Measurements from ENCODE around the gene FAM53B.

FAM53B gene

DNA sequence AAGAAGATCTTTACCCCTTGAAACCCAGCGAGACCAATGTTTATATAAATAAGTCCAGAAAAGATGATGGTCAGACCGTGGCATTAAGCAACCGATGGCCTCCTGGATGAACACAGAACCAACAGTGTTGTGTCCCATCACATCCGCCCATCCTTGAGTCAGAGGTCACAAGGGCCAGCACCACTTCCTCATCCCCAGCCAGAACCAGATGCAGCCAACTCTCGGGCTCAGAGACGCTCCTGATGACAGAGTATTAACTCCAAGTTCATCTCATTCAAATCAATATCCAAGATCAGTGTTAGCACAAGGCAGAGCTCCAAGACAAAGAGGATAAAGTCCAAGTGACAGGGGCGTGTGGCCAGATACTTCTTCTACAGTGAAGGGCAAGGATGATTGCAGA lies 63.5 kb downstream of the FAM53B start:
- H3K36me3 Mint-ChIP-seq (ENCODE audit: low read depth): peaks cover 67% of the 10 kb centered on the region
- DNase-seq: no peak
- no peak overlapping the region for H3K27ac Mint-ChIP-seq
- no peaks in the 10 kb centered on the region for H3K27me3 Mint-ChIP-seq
- H3K9me3 Mint-ChIP-seq: no peaks in the 10 kb centered on the region
- no peak overlapping the region for H3K4me3 Mint-ChIP-seq
- peaks cover 81% of the 10 kb centered on the region for H3K4me1 Mint-ChIP-seq (ENCODE audit: low read depth)

DNA sequence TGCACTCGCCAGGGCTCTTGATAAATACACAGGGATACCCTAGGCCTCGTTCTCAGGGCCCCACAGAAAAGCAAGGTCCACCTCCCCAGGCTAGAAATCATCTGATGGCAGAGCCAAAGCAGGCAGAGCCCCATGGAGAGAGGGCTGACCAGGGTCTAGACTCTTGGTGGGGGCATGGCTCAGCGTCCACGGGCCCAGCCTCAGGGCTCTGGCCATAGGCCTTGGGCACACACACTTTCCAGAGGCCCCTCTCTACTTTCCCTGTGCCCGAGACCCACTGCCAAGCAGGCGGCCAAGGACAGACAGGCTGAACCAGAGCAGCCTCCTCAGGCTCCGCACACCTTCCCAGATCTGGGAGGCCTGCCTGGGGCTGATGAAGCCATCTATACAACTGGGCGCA lies 64.8 kb downstream of the FAM53B start:
- DNase-seq: no peak
- no peaks in the 10 kb centered on the region for H3K27me3 Mint-ChIP-seq
- H3K9me3 Mint-ChIP-seq: no peaks in the 10 kb centered on the region
- peaks cover 82% of the 10 kb centered on the region for H3K4me1 Mint-ChIP-seq (ENCODE audit: low read depth)
- peaks cover 64% of the 10 kb centered on the region for H3K36me3 Mint-ChIP-seq (ENCODE audit: low read depth)
- no peak overlapping the region for H3K4me3 Mint-ChIP-seq
- H3K27ac Mint-ChIP-seq: peak overlapping the region; percentile 65

DNA sequence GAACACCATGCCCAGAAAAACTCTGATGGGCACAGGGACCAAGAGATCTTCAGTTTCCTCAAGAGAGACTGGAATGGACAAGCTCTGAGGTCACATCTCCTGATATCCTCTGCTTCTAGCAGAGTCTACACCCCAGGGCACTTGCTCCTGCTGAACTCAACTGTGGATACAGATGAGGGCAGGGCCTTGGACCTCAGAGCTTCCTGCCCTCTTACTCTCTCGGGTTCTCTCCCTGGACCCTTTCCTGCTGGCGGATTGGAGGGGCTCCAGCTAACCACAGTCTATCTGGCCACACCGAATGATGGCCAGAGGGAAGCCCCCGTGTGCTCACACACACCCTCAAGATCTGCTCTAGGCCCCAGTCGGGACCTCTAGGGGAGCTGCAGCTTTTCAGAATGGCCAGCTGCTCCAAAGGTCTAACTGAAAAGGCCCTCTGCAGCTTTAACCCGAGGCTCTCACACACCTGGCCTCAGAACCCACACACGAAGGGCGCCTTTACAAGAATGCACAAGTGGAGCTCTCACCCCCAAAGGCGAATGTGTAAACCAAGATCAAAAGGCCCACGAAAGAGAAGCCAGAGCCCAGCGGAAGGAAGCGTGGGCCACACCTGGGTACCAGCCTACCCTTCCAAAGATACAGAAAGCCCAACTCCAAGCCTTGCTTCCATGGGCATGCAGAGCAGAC lies 65.5 kb downstream of the FAM53B start:
- H3K36me3 Mint-ChIP-seq (ENCODE audit: low read depth): peaks cover 61% of the 10 kb centered on the region

DNA sequence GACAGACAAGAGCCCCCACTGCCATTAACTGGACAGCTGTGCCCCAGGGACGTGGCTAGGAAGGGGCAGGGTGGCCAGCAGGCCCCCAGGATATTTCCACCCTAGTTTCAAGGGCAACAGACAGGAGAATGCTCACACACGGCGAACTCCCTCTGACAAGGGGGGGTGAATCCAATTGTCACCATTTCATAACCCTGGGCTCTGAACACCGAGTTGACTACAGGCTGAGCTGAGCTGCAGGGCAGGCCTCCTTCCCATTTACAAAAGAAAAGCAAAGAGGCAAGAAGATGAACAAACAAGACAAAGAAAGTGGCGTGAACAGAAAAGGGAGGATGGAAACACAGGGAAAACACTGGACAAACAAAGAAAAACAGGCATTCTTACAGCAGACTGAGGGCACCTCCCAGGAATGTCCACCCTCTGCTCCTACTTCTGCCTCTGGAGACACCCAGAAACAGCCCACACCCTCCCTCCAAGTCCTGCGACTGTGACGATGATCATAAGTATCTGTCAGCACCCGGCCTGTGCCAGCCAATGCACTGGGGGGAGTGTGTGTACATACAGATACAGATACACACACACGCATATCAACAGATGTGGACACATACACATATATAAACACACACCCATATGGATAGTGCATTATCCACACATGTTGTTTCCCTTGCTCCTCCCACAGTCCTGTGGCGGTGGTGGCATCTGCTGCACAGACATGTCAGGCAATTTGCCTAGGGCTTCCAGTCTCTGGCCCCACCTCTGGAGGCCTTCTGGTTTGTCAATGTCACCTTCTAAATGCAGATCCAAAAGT lies 66.2 kb downstream of the FAM53B start:
- Mint-ChIP-seq H3K4me3 (no peak overlapping the region), H3K36me3 (ENCODE audit: low read depth) (peaks cover 56% of the 10 kb centered on the region)
- DNase-seq: no peak

More for the DNA sequence above, 65.5 kb downstream of the FAM53B start:
- no peak for DNase-seq
- no peaks in the 10 kb centered on the region for H3K27me3 Mint-ChIP-seq
- H3K9me3 Mint-ChIP-seq: no peaks in the 10 kb centered on the region
- H3K4me3 Mint-ChIP-seq: peak overlapping the region; percentile 13
- peaks cover 81% of the 10 kb centered on the region for H3K4me1 Mint-ChIP-seq (ENCODE audit: low read depth)
- peak overlapping the region; percentile 81 for H3K27ac Mint-ChIP-seq

DNA sequence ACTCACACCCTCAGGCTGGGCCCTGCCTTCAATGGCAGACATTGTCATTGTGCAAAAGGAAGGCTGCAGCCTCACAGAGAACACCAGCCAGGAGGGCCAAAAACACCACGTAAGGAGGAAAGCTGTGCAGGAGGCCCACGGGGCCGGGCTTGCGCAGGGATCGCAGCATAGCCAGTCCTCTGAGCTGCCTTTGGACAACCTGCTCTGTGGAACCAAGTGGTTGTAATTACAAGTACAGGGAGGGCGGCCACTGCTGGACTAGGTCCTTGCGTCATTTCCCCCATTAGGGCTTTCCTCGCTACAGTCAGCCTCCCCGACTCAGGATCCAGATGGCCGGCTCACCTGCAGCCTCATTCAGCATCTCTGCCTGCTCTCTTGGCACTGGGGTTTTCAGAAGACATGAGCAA lies 66.9 kb downstream of the FAM53B start:
- Mint-ChIP-seq H3K4me3 (no peak overlapping the region), H3K27ac (peak overlapping the region; percentile 81), H3K36me3 (ENCODE audit: low read depth) (peaks cover 53% of the 10 kb centered on the region), H3K4me1 (ENCODE audit: low read depth) (peaks cover 83% of the 10 kb centered on the region), H3K27me3 (no peaks in the 10 kb centered on the region), H3K9me3 (no peaks in the 10 kb centered on the region)
- no peak for DNase-seq

More for the DNA sequence above, 66.2 kb downstream of the FAM53B start:
- Mint-ChIP-seq H3K27me3 (no peaks in the 10 kb centered on the region), H3K4me1 (ENCODE audit: low read depth) (peaks cover 81% of the 10 kb centered on the region), H3K27ac (peak overlapping the region; percentile 81), H3K9me3 (no peaks in the 10 kb centered on the region)

GRCh38 chr10:124676416-124677062 lies 67.6 kb downstream of the FAM53B start:
- DNase-seq: no peak
- Mint-ChIP-seq H3K27me3 (no peaks in the 10 kb centered on the region), H3K27ac (peak overlapping the region; percentile 24), H3K9me3 (no peaks in the 10 kb centered on the region), H3K4me1 (ENCODE audit: low read depth) (peaks cover 90% of the 10 kb centered on the region), H3K36me3 (ENCODE audit: low read depth) (peaks cover 47% of the 10 kb centered on the region), H3K4me3 (no peak overlapping the region)

DNA sequence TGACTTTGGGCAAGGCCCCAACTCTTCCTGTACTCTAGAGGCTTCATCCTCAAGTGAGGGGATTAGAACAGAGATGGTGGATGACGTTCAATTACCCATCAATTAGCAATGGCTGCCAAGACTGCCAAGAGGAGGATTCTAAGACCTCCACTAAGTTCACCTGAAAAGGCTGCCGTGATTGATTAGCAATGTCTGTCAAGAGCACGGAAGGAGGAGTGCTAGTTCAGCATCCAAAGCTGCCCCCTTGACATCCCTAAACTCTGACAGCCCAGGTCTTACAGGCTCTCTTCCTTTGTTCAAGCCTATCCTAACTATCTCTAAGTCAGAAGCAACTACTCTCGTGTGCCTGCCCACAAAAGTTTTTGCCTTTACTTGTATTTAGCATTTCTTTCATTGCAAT lies 68.4 kb downstream of the FAM53B start:
- H3K4me1 Mint-ChIP-seq (ENCODE audit: low read depth): peaks cover 97% of the 10 kb centered on the region
- H3K27ac Mint-ChIP-seq: no peak overlapping the region
- no peaks in the 10 kb centered on the region for H3K27me3 Mint-ChIP-seq
- no peak overlapping the region for H3K4me3 Mint-ChIP-seq
- H3K9me3 Mint-ChIP-seq: no peaks in the 10 kb centered on the region
- no peak for DNase-seq
- peaks cover 39% of the 10 kb centered on the region for H3K36me3 Mint-ChIP-seq (ENCODE audit: low read depth)

- no peak for DNase-seq
- no peaks in the 10 kb centered on the region for H3K9me3 Mint-ChIP-seq
- H3K4me3 Mint-ChIP-seq: no peak overlapping the region
- peaks cover 97% of the 10 kb centered on the region for H3K4me1 Mint-ChIP-seq (ENCODE audit: low read depth)
- peaks cover 35% of the 10 kb centered on the region for H3K36me3 Mint-ChIP-seq (ENCODE audit: low read depth)
- peak overlapping the region; percentile 60 for H3K27ac Mint-ChIP-seq
- no peaks in the 10 kb centered on the region for H3K27me3 Mint-ChIP-seq
Observed at GRCh38 chr10:124675261-124675660, 68.9 kb downstream of the FAM53B start.

DNA sequence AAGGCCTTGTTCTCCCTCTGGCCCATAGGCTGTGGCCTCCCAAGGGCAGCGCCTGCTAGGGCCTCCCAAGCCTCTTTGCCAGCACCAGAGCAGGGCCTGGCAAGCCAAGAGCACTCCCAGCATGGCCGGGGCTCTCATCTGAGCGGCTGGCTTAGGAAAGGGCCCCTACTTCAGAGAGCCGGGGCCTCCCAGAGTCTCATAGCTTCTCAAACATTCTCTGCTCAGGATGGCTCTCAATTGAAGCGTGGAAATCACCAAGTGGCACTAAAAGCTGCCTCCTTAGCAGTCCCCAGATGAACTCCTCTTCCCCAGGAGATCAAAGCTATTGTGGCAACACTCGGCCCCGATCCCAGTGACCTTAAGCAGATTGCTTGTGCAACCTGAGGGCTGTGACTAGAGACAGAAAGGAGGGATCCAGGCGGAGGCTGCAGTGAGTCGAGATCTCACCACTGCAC lies 69.4 kb downstream of the FAM53B start:
- H3K4me1 Mint-ChIP-seq (ENCODE audit: low read depth): peaks cover 97% of the 10 kb centered on the region
- H3K4me3 Mint-ChIP-seq: no peak overlapping the region

GRCh38 chr10:124672181-124672638 lies 72.0 kb downstream of the FAM53B start:
- DNase-seq: no peak
- Mint-ChIP-seq H3K4me3 (no peak overlapping the region), H3K9me3 (no peaks in the 10 kb centered on the region), H3K27ac (peak overlapping the region; percentile 77), H3K27me3 (no peaks in the 10 kb centered on the region), H3K36me3 (ENCODE audit: low read depth) (peaks cover 26% of the 10 kb centered on the region), H3K4me1 (ENCODE audit: low read depth) (peaks cover 89% of the 10 kb centered on the region)

More for the DNA sequence above, 69.4 kb downstream of the FAM53B start:
- Mint-ChIP-seq H3K27me3 (no peaks in the 10 kb centered on the region), H3K36me3 (ENCODE audit: low read depth) (peaks cover 33% of the 10 kb centered on the region), H3K9me3 (no peaks in the 10 kb centered on the region), H3K27ac (peak overlapping the region; percentile 60)
- DNase-seq: no peak

- Mint-ChIP-seq H3K4me3 (no peak overlapping the region), H3K36me3 (ENCODE audit: low read depth) (peaks cover 19% of the 10 kb centered on the region), H3K27me3 (no peaks in the 10 kb centered on the region), H3K4me1 (ENCODE audit: low read depth) (peaks cover 86% of the 10 kb centered on the region), H3K27ac (peak overlapping the region; percentile 77), H3K9me3 (no peaks in the 10 kb centered on the region)
- no peak for DNase-seq
Observed at GRCh38 chr10:124671486-124672075, 72.6 kb downstream of the FAM53B start.

GRCh38 chr10:124670849-124671248 lies 73.3 kb downstream of the FAM53B start:
- H3K36me3 Mint-ChIP-seq (ENCODE audit: low read depth): peaks cover 14% of the 10 kb centered on the region
- no peak overlapping the region for H3K4me3 Mint-ChIP-seq
- H3K27me3 Mint-ChIP-seq: no peaks in the 10 kb centered on the region
- no peaks in the 10 kb centered on the region for H3K9me3 Mint-ChIP-seq
- peaks cover 79% of the 10 kb centered on the region for H3K4me1 Mint-ChIP-seq (ENCODE audit: low read depth)
- DNase-seq: no peak
- peak overlapping the region; percentile 77 for H3K27ac Mint-ChIP-seq

GRCh38 chr10:124669824-124670654 lies 74.1 kb downstream of the FAM53B start:
- no peaks in the 10 kb centered on the region for H3K27me3 Mint-ChIP-seq
- peaks cover 71% of the 10 kb centered on the region for H3K4me1 Mint-ChIP-seq (ENCODE audit: low read depth)
- no peak for DNase-seq
- H3K4me3 Mint-ChIP-seq: no peak overlapping the region
- H3K27ac Mint-ChIP-seq: peak overlapping the region; percentile 77
- H3K36me3 Mint-ChIP-seq (ENCODE audit: low read depth): peaks cover 10% of the 10 kb centered on the region
- no peaks in the 10 kb centered on the region for H3K9me3 Mint-ChIP-seq

All from activated T-cell treated with anti-CD3 and anti-CD28 coated beads, Interleukin-2, amount 50 U/mL, for 24 hours (primary cell).